GM23338 (cell line): ENCODE data around the gene ENDOU.

Experiments
- CREB1 ChIP-seq: fragments of 250-450 bp; sonication (Bioruptor Pico); IDR thresholded peaks from 2 replicates; pipeline ENCODE4 v1.5.0; 2020; ENCODE audit warnings: low read depth, mild to moderate bottlenecking, moderate library complexity
- CTCF ChIP-seq, 2 experiments: fragments of 200-600 bp in 1 of 2; sonication (generic) in 1 of 2; conservative IDR thresholded peaks; 2 replicates each; pipeline versions ENCODE4 v1.5.1 to v1.6.1; 2016 to 2017; ENCODE audit warnings: antibody characterized with exemption in 2 of 2, low read depth in 2 of 2, mild to moderate bottlenecking in 2 of 2, moderate library complexity in 1 of 2
- EZH2 ChIP-seq: fragments of 200-600 bp; sonication (generic); IDR thresholded peaks from one replicate; pipeline ENCODE4 v1.8.0; 2017; ENCODE audit warnings: antibody characterized with exemption, mild to moderate bottlenecking, low read depth; ENCODE audit not compliant: unreplicated experiment
- EZH2phosphoT487 ChIP-seq: fragments of 200-600 bp; sonication (generic); IDR thresholded peaks from one replicate; pipeline ENCODE4 v1.8.1; 2018; ENCODE audit warnings: antibody characterized with exemption; ENCODE audit not compliant: unreplicated experiment
- JUNB ChIP-seq: IDR thresholded peaks from one replicate; pipeline ENCODE4 v1.6.1; 2016; ENCODE audit warnings: antibody characterized with exemption; ENCODE audit not compliant: unreplicated experiment
- NANOG ChIP-seq: IDR thresholded peaks from 2 replicates; pipeline ENCODE4 v1.6.1; 2016; ENCODE audit warnings: antibody characterized with exemption, borderline replicate concordance
- POLR2AphosphoS5 ChIP-seq: IDR thresholded peaks from 2 replicates; pipeline ENCODE4 v1.6.1; 2016; ENCODE audit warnings: antibody characterized with exemption, low read depth
- ZNF114 ChIP-seq: fragments of 250-450 bp; sonication (Bioruptor Pico); IDR thresholded peaks from 2 replicates; pipeline ENCODE4 v1.5.0; 2020; ENCODE audit warnings: mild to moderate bottlenecking, moderate library complexity
- TF ChIP-seq, protein P1 (sequence below): IDR thresholded peaks from one replicate; pipeline ENCODE4 v1.6.1; 2018; ENCODE audit warnings: antibody characterized with exemption; ENCODE audit not compliant: unreplicated experiment
- TF ChIP-seq, protein P2 (sequence below): fragments of 250-450 bp; sonication (Bioruptor Pico); IDR thresholded peaks from 2 replicates; pipeline ENCODE4 v1.5.0; 2020; ENCODE audit warnings: mild to moderate bottlenecking, moderate library complexity

DNA sequence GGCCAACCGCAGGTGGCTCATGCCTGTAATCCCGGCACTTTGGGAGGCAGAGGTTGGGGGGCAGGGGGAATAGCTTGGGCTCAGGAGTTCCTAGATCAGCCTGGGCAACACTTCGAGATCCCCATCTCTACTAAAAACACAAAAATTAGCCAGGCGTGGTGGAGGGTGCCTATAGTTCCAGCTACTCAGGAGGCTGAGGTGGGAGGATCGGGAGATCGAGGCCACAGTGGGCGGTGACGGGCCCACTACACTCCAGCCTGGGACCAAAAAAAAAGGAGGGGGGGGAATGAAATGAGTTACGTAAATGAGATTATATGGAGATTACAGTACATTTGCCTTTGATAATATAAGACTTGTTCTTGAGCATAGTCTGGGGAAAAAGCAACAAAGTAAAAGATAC is 20.6 kb downstream of the ENDOU start:
- TF ChIP-seq JUNB (no peak), CTCF (conservative IDR thresholded peaks at IDR 0.05; ENCODE audit: low read depth in 2 of 2) (no peak), POLR2AphosphoS5 (no peak), EZH2 (no peak), ZNF114 (CRISPR knock-in tag) (no peak), CREB1 (CRISPR knock-in tag) (no peak), EZH2phosphoT487 (no peak), NANOG (no peak)
- TF ChIP-seq, protein P1, sequence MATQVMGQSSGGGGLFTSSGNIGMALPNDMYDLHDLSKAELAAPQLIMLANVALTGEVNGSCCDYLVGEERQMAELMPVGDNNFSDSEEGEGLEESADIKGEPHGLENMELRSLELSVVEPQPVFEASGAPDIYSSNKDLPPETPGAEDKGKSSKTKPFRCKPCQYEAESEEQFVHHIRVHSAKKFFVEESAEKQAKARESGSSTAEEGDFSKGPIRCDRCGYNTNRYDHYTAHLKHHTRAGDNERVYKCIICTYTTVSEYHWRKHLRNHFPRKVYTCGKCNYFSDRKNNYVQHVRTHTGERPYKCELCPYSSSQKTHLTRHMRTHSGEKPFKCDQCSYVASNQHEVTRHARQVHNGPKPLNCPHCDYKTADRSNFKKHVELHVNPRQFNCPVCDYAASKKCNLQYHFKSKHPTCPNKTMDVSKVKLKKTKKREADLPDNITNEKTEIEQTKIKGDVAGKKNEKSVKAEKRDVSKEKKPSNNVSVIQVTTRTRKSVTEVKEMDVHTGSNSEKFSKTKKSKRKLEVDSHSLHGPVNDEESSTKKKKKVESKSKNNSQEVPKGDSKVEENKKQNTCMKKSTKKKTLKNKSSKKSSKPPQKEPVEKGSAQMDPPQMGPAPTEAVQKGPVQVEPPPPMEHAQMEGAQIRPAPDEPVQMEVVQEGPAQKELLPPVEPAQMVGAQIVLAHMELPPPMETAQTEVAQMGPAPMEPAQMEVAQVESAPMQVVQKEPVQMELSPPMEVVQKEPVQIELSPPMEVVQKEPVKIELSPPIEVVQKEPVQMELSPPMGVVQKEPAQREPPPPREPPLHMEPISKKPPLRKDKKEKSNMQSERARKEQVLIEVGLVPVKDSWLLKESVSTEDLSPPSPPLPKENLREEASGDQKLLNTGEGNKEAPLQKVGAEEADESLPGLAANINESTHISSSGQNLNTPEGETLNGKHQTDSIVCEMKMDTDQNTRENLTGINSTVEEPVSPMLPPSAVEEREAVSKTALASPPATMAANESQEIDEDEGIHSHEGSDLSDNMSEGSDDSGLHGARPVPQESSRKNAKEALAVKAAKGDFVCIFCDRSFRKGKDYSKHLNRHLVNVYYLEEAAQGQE = no peak
- TF ChIP-seq, protein P2, sequence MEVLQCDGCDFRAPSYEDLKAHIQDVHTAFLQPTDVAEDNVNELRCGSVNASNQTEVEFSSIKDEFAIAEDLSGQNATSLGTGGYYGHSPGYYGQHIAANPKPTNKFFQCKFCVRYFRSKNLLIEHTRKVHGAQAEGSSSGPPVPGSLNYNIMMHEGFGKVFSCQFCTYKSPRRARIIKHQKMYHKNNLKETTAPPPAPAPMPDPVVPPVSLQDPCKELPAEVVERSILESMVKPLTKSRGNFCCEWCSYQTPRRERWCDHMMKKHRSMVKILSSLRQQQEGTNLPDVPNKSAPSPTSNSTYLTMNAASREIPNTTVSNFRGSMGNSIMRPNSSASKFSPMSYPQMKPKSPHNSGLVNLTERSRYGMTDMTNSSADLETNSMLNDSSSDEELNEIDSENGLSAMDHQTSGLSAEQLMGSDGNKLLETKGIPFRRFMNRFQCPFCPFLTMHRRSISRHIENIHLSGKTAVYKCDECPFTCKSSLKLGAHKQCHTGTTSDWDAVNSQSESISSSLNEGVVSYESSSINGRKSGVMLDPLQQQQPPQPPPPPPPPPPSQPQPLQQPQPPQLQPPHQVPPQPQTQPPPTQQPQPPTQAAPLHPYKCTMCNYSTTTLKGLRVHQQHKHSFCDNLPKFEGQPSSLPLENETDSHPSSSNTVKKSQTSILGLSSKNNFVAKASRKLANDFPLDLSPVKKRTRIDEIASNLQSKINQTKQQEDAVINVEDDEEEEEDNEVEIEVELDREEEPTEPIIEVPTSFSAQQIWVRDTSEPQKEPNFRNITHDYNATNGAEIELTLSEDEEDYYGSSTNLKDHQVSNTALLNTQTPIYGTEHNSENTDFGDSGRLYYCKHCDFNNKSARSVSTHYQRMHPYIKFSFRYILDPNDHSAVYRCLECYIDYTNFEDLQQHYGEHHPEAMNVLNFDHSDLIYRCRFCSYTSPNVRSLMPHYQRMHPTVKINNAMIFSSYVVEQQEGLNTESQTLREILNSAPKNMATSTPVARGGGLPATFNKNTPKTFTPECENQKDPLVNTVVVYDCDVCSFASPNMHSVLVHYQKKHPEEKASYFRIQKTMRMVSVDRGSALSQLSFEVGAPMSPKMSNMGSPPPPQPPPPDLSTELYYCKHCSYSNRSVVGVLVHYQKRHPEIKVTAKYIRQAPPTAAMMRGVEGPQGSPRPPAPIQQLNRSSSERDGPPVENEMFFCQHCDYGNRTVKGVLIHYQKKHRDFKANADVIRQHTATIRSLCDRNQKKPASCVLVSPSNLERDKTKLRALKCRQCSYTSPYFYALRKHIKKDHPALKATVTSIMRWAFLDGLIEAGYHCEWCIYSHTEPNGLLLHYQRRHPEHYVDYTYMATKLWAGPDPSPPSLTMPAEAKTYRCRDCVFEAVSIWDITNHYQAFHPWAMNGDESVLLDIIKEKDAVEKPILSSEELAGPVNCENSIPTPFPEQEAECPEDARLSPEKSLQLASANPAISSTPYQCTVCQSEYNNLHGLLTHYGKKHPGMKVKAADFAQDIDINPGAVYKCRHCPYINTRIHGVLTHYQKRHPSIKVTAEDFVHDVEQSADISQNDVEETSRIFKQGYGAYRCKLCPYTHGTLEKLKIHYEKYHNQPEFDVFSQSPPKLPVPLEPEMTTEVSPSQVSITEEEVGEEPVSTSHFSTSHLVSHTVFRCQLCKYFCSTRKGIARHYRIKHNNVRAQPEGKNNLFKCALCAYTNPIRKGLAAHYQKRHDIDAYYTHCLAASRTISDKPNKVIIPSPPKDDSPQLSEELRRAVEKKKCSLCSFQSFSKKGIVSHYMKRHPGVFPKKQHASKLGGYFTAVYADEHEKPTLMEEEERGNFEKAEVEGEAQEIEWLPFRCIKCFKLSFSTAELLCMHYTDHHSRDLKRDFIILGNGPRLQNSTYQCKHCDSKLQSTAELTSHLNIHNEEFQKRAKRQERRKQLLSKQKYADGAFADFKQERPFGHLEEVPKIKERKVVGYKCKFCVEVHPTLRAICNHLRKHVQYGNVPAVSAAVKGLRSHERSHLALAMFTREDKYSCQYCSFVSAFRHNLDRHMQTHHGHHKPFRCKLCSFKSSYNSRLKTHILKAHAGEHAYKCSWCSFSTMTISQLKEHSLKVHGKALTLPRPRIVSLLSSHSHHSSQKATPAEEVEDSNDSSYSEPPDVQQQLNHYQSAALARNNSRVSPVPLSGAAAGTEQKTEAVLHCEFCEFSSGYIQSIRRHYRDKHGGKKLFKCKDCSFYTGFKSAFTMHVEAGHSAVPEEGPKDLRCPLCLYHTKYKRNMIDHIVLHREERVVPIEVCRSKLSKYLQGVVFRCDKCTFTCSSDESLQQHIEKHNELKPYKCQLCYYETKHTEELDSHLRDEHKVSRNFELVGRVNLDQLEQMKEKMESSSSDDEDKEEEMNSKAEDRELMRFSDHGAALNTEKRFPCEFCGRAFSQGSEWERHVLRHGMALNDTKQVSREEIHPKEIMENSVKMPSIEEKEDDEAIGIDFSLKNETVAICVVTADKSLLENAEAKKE (CRISPR knock-in tag) = no peak
